Measurements from ENCODE around the gene PPM1A. TPM values are rescaled to one million over a fixed set of nuclear protein-coding genes. Genes with fewer than 3 reads are reported as not detected.

PPM1A gene
- total RNA-seq, 4 donors from 2014 or later: 81.2 to 107 (median 86.1) TPM

DNA sequence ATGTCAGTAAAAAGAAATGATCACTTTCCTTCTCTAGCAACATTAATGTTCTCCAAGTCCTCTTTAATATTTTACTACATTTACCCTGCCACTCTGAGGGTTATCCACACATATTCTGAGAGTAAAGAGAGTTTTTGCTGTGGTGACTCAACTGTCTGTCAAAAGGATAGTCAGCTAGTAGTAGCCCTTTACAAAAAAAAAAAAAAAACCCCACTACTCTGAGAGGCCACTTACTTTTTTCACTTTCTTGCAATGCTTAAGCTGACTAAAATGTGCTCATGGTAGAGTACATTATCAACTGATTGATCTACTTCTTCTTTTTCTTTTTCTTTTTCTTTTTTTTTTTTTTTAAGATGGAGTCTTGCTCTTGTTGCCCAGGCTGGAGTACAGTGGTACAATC, 27.6 kb upstream of the PPM1A start:
- ATAC-seq: no peak
- in situ Hi-C loops (cut with MboI; ENCODE audit: low sequenced_read_pairs in 4 of 4): loop anchor here in 1 of 4 donors (25.0 kb wide), 1 partner anchor 91 kb away; no protein-coding TSS in a partner anchor

DNA sequence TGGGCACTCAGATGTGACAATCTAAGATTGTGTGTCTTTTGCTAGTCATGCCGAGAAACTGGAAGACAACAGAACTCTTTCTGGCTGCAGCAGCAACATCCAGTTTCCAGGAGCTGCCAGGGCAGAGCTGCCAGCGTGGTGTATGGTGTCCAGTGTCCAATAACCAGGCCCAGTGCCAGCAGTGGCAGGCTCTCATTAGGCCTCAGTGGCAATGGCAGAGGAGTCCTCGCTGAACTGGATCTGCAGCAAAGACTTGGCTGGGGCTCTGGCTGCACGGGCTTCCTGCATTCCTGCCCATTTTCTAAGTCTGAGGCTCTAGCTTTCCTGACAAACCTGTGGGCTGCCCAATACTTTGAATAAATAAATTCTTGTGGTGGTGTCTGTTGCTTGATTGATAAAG, 26.2 kb upstream of the PPM1A start:
- H3K4me1 ChIP-seq: peaks cover 31 to 36% of the 10 kb centered on the region in 2 donors
- no peak for TF ChIP-seq CTCF (IDR thresholded peaks at IDR 0.05 in 4 of 5, conservative IDR thresholded peaks at IDR 0.05 in 1 of 5)
- no peak for TF ChIP-seq POLR2A (IDR thresholded peaks at IDR 0.05)
- ATAC-seq (peak; percentile 98 to 99), DNase-seq (peak; percentile 88 to 96)
- intact Hi-C loops (cut with DNase I; ENCODE audit: low total_unique reads): no loop called here
- in situ Hi-C loops (cut with MboI; ENCODE audit: low sequenced_read_pairs in 4 of 4): loop anchor here in 1 of 4 donors (25.0 kb wide), 1 partner anchor 89 kb away; no protein-coding TSS in a partner anchor
- H3K27me3 ChIP-seq: no peaks in the 10 kb centered on the region
- no peaks in the 10 kb centered on the region for H3K9me3 ChIP-seq
- peak overlapping the region; percentile 55 to 82 (median 74) for H3K27ac ChIP-seq
- no peaks in the 10 kb centered on the region for H3K36me3 ChIP-seq
- no peak overlapping the region for H3K4me3 ChIP-seq

More for the DNA sequence above, 27.6 kb upstream of the PPM1A start:
- no peaks in the 10 kb centered on the region for H3K36me3 ChIP-seq
- TF ChIP-seq POLR2A (IDR thresholded peaks at IDR 0.05) (no peak), CTCF (IDR thresholded peaks at IDR 0.05 in 4 of 5, conservative IDR thresholded peaks at IDR 0.05 in 1 of 5) (no peak)
- H3K4me1 ChIP-seq: peaks cover 44 to 48% of the 10 kb centered on the region in 2 donors
- no peaks in the 10 kb centered on the region for H3K27me3 ChIP-seq
- intact Hi-C loops (cut with DNase I; ENCODE audit: low total_unique reads): no loop called here
- no peak overlapping the region for H3K4me3 ChIP-seq
- no peaks in the 10 kb centered on the region for H3K9me3 ChIP-seq
- H3K27ac ChIP-seq: no peak overlapping the region
- DNase-seq: no peak

DNA sequence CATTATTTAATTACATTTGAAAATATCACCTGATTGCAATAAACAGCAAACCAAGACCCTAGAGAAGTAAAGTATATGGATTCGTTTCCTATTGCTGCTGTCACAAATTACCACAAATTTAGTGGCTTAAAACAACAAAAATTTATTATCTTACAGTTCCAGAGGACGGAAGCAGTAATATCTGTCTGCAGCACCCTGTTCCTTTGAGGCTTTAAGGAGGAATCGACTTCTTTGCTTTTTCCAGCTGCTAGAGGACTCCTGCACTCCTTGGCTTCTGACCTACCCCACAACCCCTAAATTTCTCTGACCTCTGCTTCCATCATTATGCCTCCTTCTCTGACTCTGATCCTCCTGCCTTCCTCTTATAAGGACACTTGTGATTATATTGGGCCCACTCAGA, 23.8 kb upstream of the PPM1A start:
- Histone ChIP-seq H3K36me3 (no peaks in the 10 kb centered on the region), H3K4me1 (peaks cover 17% of the 10 kb centered on the region in 2 donors), H3K27ac (no peak overlapping the region), H3K4me3 (no peak overlapping the region), H3K27me3 (no peaks in the 10 kb centered on the region), H3K9me3 (no peaks in the 10 kb centered on the region)
- DNase-seq (no peak), ATAC-seq (no peak)
- TF ChIP-seq CTCF (IDR thresholded peaks at IDR 0.05 in 4 of 5, conservative IDR thresholded peaks at IDR 0.05 in 1 of 5) (no peak), POLR2A (IDR thresholded peaks at IDR 0.05) (no peak)
- in situ Hi-C loops (cut with MboI; ENCODE audit: low sequenced_read_pairs in 4 of 4) (no loop called here), intact Hi-C loops (cut with DNase I; ENCODE audit: low total_unique reads) (no loop called here)

DNA sequence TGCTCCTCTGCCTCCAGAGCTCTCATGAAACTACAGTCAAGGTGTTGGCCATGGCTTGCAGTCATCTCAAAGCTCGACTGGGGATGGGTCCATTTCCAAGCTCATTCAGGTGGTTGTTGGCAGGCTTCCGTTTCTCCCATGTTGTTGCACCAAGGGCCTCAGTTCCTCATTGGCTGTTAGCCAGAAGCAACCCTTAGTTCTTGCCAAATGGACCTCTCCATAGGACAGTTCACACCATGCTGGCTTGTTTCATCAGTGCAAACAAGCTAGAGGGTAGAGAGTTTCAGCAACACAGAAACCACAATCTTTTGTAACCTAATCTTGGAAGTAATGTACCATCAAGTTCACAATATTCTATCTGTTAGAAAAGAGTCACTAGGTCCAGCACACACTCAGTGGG, 22.7 kb upstream of the PPM1A start:
- no peak for ATAC-seq
- Histone ChIP-seq H3K36me3 (no peaks in the 10 kb centered on the region), H3K4me1 (peaks cover 15 to 17% of the 10 kb centered on the region in 2 donors), H3K27ac (no peak overlapping the region), H3K9me3 (no peaks in the 10 kb centered on the region), H3K4me3 (no peak overlapping the region), H3K27me3 (no peaks in the 10 kb centered on the region)
- intact Hi-C loops (cut with DNase I; ENCODE audit: low total_unique reads): no loop called here
- DNase-seq: no peak
- no peak for TF ChIP-seq CTCF (IDR thresholded peaks at IDR 0.05 in 4 of 5, conservative IDR thresholded peaks at IDR 0.05 in 1 of 5)
- no peak for TF ChIP-seq POLR2A (IDR thresholded peaks at IDR 0.05)
- in situ Hi-C loops (cut with MboI; ENCODE audit: low sequenced_read_pairs in 4 of 4): no loop called here

GRCh38 chr14:60227291-60227690, 21.7 kb upstream of the PPM1A start:
- ATAC-seq (no peak), DNase-seq (no peak)
- in situ Hi-C loops (cut with MboI; ENCODE audit: low sequenced_read_pairs in 4 of 4) (no loop called here), intact Hi-C loops (cut with DNase I; ENCODE audit: low total_unique reads) (no loop called here)
- Histone ChIP-seq H3K9me3 (no peaks in the 10 kb centered on the region), H3K4me3 (no peak overlapping the region), H3K36me3 (no peaks in the 10 kb centered on the region), H3K27ac (no peak overlapping the region), H3K27me3 (no peaks in the 10 kb centered on the region), H3K4me1 (peaks cover 10 to 11% of the 10 kb centered on the region in 2 donors)
- TF ChIP-seq CTCF (IDR thresholded peaks at IDR 0.05 in 4 of 5, conservative IDR thresholded peaks at IDR 0.05 in 1 of 5) (no peak), POLR2A (IDR thresholded peaks at IDR 0.05) (no peak)

Data from gastrocnemius medialis (tissue), 4 donors.